ENCODE data around the gene KCNS1. TPM values are rescaled to one million over a fixed set of nuclear protein-coding genes. Genes with fewer than 3 reads are reported as not detected.

KCNS1 gene
- total RNA-seq, 1 experiment from 2014 or later = not detected

DNA sequence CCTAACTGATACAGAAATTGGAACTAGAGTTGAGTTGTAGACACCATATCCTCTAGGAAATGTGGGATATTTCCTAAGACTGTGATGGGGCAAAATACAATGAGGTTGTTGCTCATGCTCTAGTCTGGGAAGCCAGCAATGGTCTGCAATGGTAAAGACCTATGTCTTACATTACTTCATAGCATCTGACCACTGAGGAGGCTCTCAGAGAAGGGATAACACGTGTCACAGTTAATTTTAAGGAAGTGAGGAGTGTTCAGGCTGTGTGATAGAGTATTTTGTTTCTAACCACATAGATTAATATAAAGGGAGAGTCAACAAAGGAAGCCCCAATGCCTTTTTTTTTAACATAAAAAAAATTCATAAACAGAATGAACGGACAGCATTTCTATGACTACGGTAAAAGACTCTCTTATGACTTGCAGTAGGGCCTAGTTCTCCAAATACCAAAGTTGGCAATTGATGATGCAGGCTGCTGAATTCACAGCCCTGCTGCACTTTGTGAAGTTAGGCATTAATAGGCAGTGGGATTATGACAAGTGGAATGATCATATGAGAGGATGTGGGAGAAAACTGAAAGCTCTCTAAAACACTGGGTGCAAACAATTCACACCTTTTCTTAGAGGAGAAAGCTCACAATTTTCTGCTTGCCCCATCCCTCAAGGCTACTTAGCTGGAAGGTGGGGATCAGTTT is 13.7 kb downstream of the KCNS1 start:
- Mint-ChIP-seq H3K4me1 (ENCODE audit: insufficient read depth, unreplicated experiment) (peaks cover 14% of the 10 kb centered on the region), H3K4me3 (ENCODE audit: unreplicated experiment) (no peak overlapping the region), H3K36me3 (ENCODE audit: insufficient read depth, unreplicated experiment) (peaks cover 3% of the 10 kb centered on the region), H3K27me3 (ENCODE audit: insufficient read depth, unreplicated experiment) (no peaks in the 10 kb centered on the region), H3K9me3 (ENCODE audit: unreplicated experiment) (no peaks in the 10 kb centered on the region), H3K27ac (ENCODE audit: low read depth, unreplicated experiment) (no peak overlapping the region)
- TF ChIP-seq, protein P1, sequence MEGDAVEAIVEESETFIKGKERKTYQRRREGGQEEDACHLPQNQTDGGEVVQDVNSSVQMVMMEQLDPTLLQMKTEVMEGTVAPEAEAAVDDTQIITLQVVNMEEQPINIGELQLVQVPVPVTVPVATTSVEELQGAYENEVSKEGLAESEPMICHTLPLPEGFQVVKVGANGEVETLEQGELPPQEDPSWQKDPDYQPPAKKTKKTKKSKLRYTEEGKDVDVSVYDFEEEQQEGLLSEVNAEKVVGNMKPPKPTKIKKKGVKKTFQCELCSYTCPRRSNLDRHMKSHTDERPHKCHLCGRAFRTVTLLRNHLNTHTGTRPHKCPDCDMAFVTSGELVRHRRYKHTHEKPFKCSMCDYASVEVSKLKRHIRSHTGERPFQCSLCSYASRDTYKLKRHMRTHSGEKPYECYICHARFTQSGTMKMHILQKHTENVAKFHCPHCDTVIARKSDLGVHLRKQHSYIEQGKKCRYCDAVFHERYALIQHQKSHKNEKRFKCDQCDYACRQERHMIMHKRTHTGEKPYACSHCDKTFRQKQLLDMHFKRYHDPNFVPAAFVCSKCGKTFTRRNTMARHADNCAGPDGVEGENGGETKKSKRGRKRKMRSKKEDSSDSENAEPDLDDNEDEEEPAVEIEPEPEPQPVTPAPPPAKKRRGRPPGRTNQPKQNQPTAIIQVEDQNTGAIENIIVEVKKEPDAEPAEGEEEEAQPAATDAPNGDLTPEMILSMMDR (IDR thresholded peaks at IDR 0.05; ENCODE audit: unreplicated experiment) = no peak
- DNase-seq (ENCODE audit: unreplicated experiment) = no peak
- ChIA-PET POLR2A (interaction anchor here (0.8 to 1.8 kb wide), 9 partner anchors 8 to 75 kb away, joined by 3 to 8 read pairs (median 4); no protein-coding TSS in a partner anchor), CTCF (interaction anchor here (0.6 to 1.9 kb wide), 8 partner anchors 8 to 206 kb away, joined by 3 to 11 read pairs (median 4); no protein-coding TSS in a partner anchor)
- intact Hi-C loops (cut with micrococcal nuclease) = no loop called here
- BruUV-seq (replicated peaks) = no TSS peak

DNA sequence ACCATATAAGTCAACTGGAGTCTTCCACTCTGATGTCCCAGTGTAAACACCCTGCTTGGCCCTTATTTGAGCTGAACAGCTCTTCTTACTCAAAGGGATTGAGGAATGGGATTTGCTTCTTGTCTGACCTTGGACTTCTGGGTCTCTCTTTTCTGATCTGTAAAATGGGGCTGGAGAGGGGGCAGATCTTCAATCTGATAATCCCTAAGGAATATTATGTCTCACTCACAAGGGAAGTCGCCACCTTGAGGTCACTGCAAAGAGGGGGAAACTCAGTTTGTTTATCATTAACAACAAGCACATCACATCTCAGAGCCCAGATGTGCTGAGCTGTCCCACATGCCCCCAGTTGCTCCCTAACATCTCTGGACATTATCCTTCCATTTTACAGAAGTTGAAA is 15.1 kb downstream of the KCNS1 start:
- DNase-seq (ENCODE audit: unreplicated experiment) = no peak
- TF ChIP-seq, protein P1 (IDR thresholded peaks at IDR 0.05; ENCODE audit: unreplicated experiment) = no peak
- no TSS peak for BruUV-seq (replicated peaks)
- intact Hi-C loops (cut with micrococcal nuclease) = no loop called here
- POLR2A ChIA-PET = interaction anchor here (1.0 to 1.4 kb wide), 5 partner anchors 9 to 74 kb away, joined by 3 to 6 read pairs (median 3); no protein-coding TSS in a partner anchor
- Mint-ChIP-seq H3K4me3 (ENCODE audit: unreplicated experiment) (no peak overlapping the region), H3K36me3 (ENCODE audit: insufficient read depth, unreplicated experiment) (peaks cover 17% of the 10 kb centered on the region), H3K27ac (ENCODE audit: low read depth, unreplicated experiment) (no peak overlapping the region), H3K27me3 (ENCODE audit: insufficient read depth, unreplicated experiment) (no peaks in the 10 kb centered on the region), H3K4me1 (ENCODE audit: insufficient read depth, unreplicated experiment) (peaks cover 14% of the 10 kb centered on the region), H3K9me3 (ENCODE audit: unreplicated experiment) (no peaks in the 10 kb centered on the region)
- CTCF ChIA-PET = interaction anchor here (0.7 to 1.9 kb wide), 5 partner anchors 9 to 685 kb away, joined by 3 to 11 read pairs (median 5); no protein-coding TSS in a partner anchor

DNA sequence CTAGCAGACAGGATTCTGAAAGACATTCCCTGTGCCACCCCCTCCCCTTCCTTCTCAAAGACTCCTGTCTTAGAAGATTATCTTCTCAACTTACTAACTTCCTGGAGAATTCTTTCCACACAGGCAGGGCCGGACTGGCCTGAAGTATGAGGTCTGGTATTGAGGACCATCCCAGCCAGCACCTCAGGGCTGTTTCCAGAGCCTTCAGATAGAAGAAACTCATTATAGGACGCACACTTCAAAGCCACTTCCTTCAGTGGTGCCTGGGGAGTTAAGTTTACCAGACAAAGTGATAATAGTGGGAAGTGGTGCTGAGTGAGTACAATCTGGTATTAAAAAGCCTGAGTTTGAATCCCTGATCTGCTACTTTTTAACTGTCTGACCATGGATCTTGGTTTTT is 15.6 kb downstream of the KCNS1 start:
- no peaks in the 10 kb centered on the region for H3K27me3 Mint-ChIP-seq (ENCODE audit: insufficient read depth, unreplicated experiment)
- H3K9me3 Mint-ChIP-seq (ENCODE audit: unreplicated experiment) = no peaks in the 10 kb centered on the region
- BruUV-seq (replicated peaks) = no TSS peak
- intact Hi-C loops (cut with micrococcal nuclease) = no loop called here
- H3K36me3 Mint-ChIP-seq (ENCODE audit: insufficient read depth, unreplicated experiment) = peaks cover 22% of the 10 kb centered on the region
- TF ChIP-seq, protein P1 (IDR thresholded peaks at IDR 0.05; ENCODE audit: unreplicated experiment) = no peak
- DNase-seq (ENCODE audit: unreplicated experiment) = no peak
- peaks cover 14% of the 10 kb centered on the region for H3K4me1 Mint-ChIP-seq (ENCODE audit: insufficient read depth, unreplicated experiment)
- no peak overlapping the region for H3K27ac Mint-ChIP-seq (ENCODE audit: low read depth, unreplicated experiment)
- ChIA-PET POLR2A (no interaction called here), CTCF (interaction anchor here (1.9 kb wide), 1 partner anchor 10 kb away, joined by 11 read pairs; no protein-coding TSS in a partner anchor)
- H3K4me3 Mint-ChIP-seq (ENCODE audit: unreplicated experiment) = no peak overlapping the region

DNA sequence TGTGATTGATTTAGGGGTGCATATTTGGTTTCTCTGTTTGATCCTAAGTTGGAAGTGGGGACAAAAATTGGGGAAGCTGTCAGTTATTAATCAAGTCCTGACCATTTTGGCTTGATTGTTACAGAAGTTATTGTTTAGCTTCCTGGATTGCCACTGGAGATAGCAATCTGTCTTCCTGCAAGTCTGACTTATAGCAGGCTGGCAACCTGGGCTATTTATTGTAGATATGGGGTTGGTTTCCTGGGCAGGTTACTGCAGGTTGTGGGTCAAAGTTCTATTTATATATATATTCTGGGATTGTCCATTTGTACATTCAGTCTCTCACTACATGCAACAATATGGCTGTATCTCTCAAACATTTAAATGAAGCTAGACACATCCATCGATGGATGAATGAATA is 17.8 kb downstream of the KCNS1 start:
- Mint-ChIP-seq H3K9me3 (ENCODE audit: unreplicated experiment) (no peaks in the 10 kb centered on the region), H3K4me3 (ENCODE audit: unreplicated experiment) (no peak overlapping the region), H3K27me3 (ENCODE audit: insufficient read depth, unreplicated experiment) (no peaks in the 10 kb centered on the region), H3K27ac (ENCODE audit: low read depth, unreplicated experiment) (no peak overlapping the region), H3K36me3 (ENCODE audit: insufficient read depth, unreplicated experiment) (peaks cover 38% of the 10 kb centered on the region), H3K4me1 (ENCODE audit: insufficient read depth, unreplicated experiment) (peaks cover 13% of the 10 kb centered on the region)
- CTCF ChIA-PET = interaction anchor here (0.9 to 4.1 kb wide), 6 partner anchors 11 to 208 kb away, joined by 3 to 41 read pairs (median 4); no protein-coding TSS in a partner anchor
- BruUV-seq (replicated peaks) = no TSS peak
- TF ChIP-seq, protein P1 (IDR thresholded peaks at IDR 0.05; ENCODE audit: unreplicated experiment) = no peak
- POLR2A ChIA-PET = interaction anchor here (0.6 to 1.6 kb wide), 3 partner anchors 12 to 682 kb away, joined by 3 to 10 read pairs (median 3); partner anchors contain the start of gene SLPI
- intact Hi-C loops (cut with micrococcal nuclease) = no loop called here
- no peak for DNase-seq (ENCODE audit: unreplicated experiment)
